ENCODE results near the gene ACTL10.

DNA sequence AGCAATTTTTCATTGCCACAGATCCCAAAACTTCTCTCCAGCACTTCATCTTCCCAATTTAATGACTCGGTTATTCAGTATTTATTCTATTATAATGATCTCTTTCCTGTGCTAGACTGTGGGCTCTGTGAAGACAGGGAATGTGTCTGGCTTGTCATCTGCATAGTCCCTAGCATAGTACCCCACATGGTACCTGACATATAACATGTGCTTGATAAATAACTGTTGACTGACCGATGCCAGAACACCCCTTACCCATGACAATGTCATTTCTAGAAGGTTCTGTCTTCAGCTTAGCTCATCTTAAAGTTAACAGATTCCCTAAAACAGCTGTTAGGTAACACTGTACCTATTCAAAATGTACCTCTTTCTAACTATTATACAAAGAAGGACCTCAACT, 49.8 kb downstream of the ACTL10 start:
- TF ChIP-seq, protein P1, sequence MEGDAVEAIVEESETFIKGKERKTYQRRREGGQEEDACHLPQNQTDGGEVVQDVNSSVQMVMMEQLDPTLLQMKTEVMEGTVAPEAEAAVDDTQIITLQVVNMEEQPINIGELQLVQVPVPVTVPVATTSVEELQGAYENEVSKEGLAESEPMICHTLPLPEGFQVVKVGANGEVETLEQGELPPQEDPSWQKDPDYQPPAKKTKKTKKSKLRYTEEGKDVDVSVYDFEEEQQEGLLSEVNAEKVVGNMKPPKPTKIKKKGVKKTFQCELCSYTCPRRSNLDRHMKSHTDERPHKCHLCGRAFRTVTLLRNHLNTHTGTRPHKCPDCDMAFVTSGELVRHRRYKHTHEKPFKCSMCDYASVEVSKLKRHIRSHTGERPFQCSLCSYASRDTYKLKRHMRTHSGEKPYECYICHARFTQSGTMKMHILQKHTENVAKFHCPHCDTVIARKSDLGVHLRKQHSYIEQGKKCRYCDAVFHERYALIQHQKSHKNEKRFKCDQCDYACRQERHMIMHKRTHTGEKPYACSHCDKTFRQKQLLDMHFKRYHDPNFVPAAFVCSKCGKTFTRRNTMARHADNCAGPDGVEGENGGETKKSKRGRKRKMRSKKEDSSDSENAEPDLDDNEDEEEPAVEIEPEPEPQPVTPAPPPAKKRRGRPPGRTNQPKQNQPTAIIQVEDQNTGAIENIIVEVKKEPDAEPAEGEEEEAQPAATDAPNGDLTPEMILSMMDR (IDR thresholded peaks at IDR 0.05): no peak
- TF ChIP-seq POLR2AphosphoS5 (IDR thresholded peaks at IDR 0.05) (no peak), POLR2A (IDR thresholded peaks at IDR 0.05) (no peak), EP300 (IDR thresholded peaks at IDR 0.05) (no peak)

Measured in sigmoid colon (tissue), 4 donors.